GM12878 (cell line): ENCODE data around the gene COL5A1. TPM values are rescaled to one million over a fixed set of nuclear protein-coding genes. Genes with fewer than 3 reads are reported as not detected.

Source experiments
- ATAC-seq: fragments of 200-7000 bp; cut with Tn5 transposase; 3 replicates; pipeline ENCODE4 v1.9.1; 2020; ENCODE audit warnings: mild to moderate bottlenecking, moderate library complexity
- BruUV-seq: library from RNA; stranded (reverse); fragments of 400-500 nt; replicated peaks from 2 replicates; lab custom pipeline; 2021; lab: Mats Ljungman, UMichigan
- CTCF ChIA-PET: fragments of 300-600 bp; sonication (Branson Sonifier 250); formaldehyde crosslinking; extraction: SDS; loops from one replicate; lab custom pipeline; 2021; ENCODE audit warnings: inconsistent platforms; lab: Yijun Ruan, JAX
- POLR2A ChIA-PET: fragments of 350-600 bp; formaldehyde crosslinking; extraction: SDS; loops from one replicate; lab custom pipeline; 2021; ENCODE audit warnings: inconsistent platforms; lab: Charles Lee
- RAD21 ChIA-PET: fragments of 300-600 bp; sonication (Branson Sonifier 250); formaldehyde crosslinking; loops from one replicate; lab custom pipeline; 2023; ENCODE audit warnings: antibody characterized with exemption; ENCODE audit not compliant: unreplicated experiment; lab: Charles Lee
- SMC1A ChIA-PET: fragments of 300-600 bp; sonication (Branson Sonifier 250); formaldehyde crosslinking; loops from one replicate; lab custom pipeline; 2023; ENCODE audit not compliant: unreplicated experiment, uncharacterized antibody; lab: Charles Lee
- DNase-seq: peaks from one replicate; pipeline ENCODE4 v3.0.0-alpha.2; 2011; ENCODE audit warnings: low read depth, low spot score
- FAIRE-seq: peaks from 3 replicates; lab custom pipeline; 2011; peaks lifted over from hg19 to GRCh38; lab: Jason Lieb, UNC
- H2AFZ ChIP-seq: 2 replicates; pipeline ENCODE4 v1.6.0; 2011; ENCODE audit warnings: low read depth, low read length, control low read depth; ENCODE audit not compliant: control insufficient read depth
- H3K27ac ChIP-seq: 2 replicates; pipeline ENCODE4 v1.5.1; 2011; ENCODE audit warnings: control low read depth; ENCODE audit not compliant: control insufficient read depth, insufficient read depth
- H3K27me3 ChIP-seq, 2 experiments: replicated peaks in 1 of 2; 2 replicates each; pipeline versions ENCODE4 v1.6.0 to v1.6.1; 2011; ENCODE audit warnings: low read length in 1 of 2; ENCODE audit not compliant: control insufficient read depth in 2 of 2, insufficient read depth in 2 of 2
- H3K36me3 ChIP-seq, 2 experiments: 2 replicates each; pipeline ENCODE4 v1.5.1; 2011; ENCODE audit warnings: low read length in 1 of 2; ENCODE audit not compliant: control insufficient read depth in 2 of 2, insufficient read depth in 2 of 2
- H3K4me1 ChIP-seq: 2 replicates; pipeline ENCODE4 v1.6.1; 2011; ENCODE audit warnings: mild to moderate bottlenecking, low read length, moderate library complexity, mixed read lengths; ENCODE audit not compliant: control insufficient read depth, insufficient read depth
- H3K4me2 ChIP-seq: 2 replicates; pipeline ENCODE4 v1.6.0; 2011; ENCODE audit warnings: control low read depth; ENCODE audit not compliant: control insufficient read depth, insufficient read depth
- H3K4me3 ChIP-seq: fragments of 200-600 bp; sonication (generic); 2 replicates; pipeline ENCODE4 v1.5.1; 2016
- H3K79me2 ChIP-seq: 2 replicates; pipeline ENCODE4 v1.6.0; 2011; ENCODE audit warnings: low read length; ENCODE audit not compliant: control insufficient read depth, insufficient read depth
- H3K9ac ChIP-seq: 2 replicates; pipeline ENCODE4 v1.8.0; 2011; ENCODE audit warnings: low read length, control low read depth, mixed read lengths; ENCODE audit not compliant: control insufficient read depth, insufficient read depth
- H3K9me3 ChIP-seq: replicated peaks from 3 replicates; pipeline ENCODE4 v1.5.1; 2011; ENCODE audit warnings: mild to moderate bottlenecking, low read length; ENCODE audit not compliant: control insufficient read depth, insufficient read depth
- H4K20me1 ChIP-seq: 2 replicates; pipeline ENCODE4 v1.6.0; 2011; ENCODE audit not compliant: control insufficient read depth, insufficient read depth
- BMI1 ChIP-seq: fragments of 450-650 bp; IDR thresholded peaks from 2 replicates; pipeline ENCODE4 v1.6.1; 2016; ENCODE audit warnings: mild to moderate bottlenecking, moderate library complexity, borderline replicate concordance
- POLR2A ChIP-seq: IDR thresholded peaks from 2 replicates; pipeline ENCODE4 v1.6.1; 2011; ENCODE audit warnings: low read depth, mild to moderate bottlenecking, low read length
- SRF ChIP-seq, 2 experiments: IDR thresholded peaks; 2 replicates each; pipeline ENCODE4 v1.6.1; 2011; ENCODE audit warnings: low read depth in 2 of 2, low read length in 2 of 2, mild to moderate bottlenecking in 1 of 2, moderate library complexity in 1 of 2
- ZNF274 ChIP-seq: IDR thresholded peaks from one replicate; pipeline ENCODE4 v1.8.0; 2011; ENCODE audit not compliant: insufficient read length, insufficient read depth
- WGBS: methylation state at CpG from one replicate; pipeline ENCODE4 v1.1.6; 2016; ENCODE audit warnings: low lambda C conversion rate; ENCODE audit not compliant: insufficient replicate concordance, insufficient coverage; ENCODE audit errors: missing lambda C conversion rate; 5-methylcytosine and 5-hydroxymethylcytosine counted together
- in situ Hi-C: fragments of 300-500 bp; cut with MboI; formaldehyde crosslinking; loops from 9 replicates; pipeline ENCODE4 v1.14.3; 2018; ENCODE audit warnings: mixed read lengths
- intact Hi-C: fragments of 100-400 bp; cut with micrococcal nuclease; formaldehyde crosslinking; loops from one replicate; pipeline ENCODE4 v1.14.2; 2022; ENCODE audit not compliant: unreplicated experiment
- polyA plus RNA-seq, 11 experiments: library from polyadenylated mRNA; depleted of rRNA in 4 of 11; unstranded in 6 of 11; stranded (reverse) in 5 of 11; fragments of >200 nt; fragmentation: Nextera tagmentation in 4 of 11; fragmentation: Illumina TruSeq in 1 of 11; extraction: Ambion mirVana in 4 of 11; extraction: Trizol in 1 of 11; gene quantifications; 1 replicate in 1 of 11; 2 replicates in 10 of 11; pipeline versions ENCODE4 v1.2.1 to v1.2.3, GENCODE V29; 2011 to 2016; ENCODE audit warnings: inconsistent platforms in 2 of 11, missing spikeins in 2 of 11, low read depth in 1 of 11
- total RNA-seq, 4 experiments: library from RNA; depleted of rRNA in 3 of 4; stranded (reverse); fragments of >200 nt in 3 of 4; fragmentation: Illumina TruSeq in 1 of 4; extraction: Trizol in 1 of 4; gene quantifications; 2 replicates each; pipeline versions ENCODE4 v1.2.1 to v1.2.3, GENCODE V29; 2013 to 2021

The COL5A1 gene
- total and polyA plus RNA-seq, 10 of the 15 experiments (the other 5 are each of a cell fraction or from before 2014, with no cell fraction given), result under 0.01 to 0.15 (median 0.13) TPM; not detected in 4

- RAD21 ChIA-PET, result no interaction called here
- in situ Hi-C loops, result no loop called here
- no peak for FAIRE-seq
- Histone ChIP-seq H3K4me2 (no peak overlapping the region), H3K4me3 (no peak overlapping the region)
- intact Hi-C loops, result no loop called here
- TF ChIP-seq BMI1, result no peak
- TF ChIP-seq SRF (IDR thresholded peaks at IDR 0.05; ENCODE audit: low read depth in 2 of 2, low read length in 2 of 2), result no peak
- TF ChIP-seq, all 136 proteins: peak for 0
- no peaks in the 10 kb centered on the region for H3K79me2 ChIP-seq
- 45% methylated on average over 13 of the region's 13 CpGs for WGBS
- no peaks in the 10 kb centered on the region for H4K20me1 ChIP-seq
- CTCF ChIA-PET, result interaction anchor here (0.6 kb wide), 1 partner anchor 640 kb away, joined by 3 read pairs; no protein-coding TSS in a partner anchor
- DNase-seq (no peak), ATAC-seq (no peak)
- H3K9me3 ChIP-seq, result no peaks in the 10 kb centered on the region; the same call in 2 of the 3 replicates
- H3K27me3 ChIP-seq, result no peaks in the 10 kb centered on the region
- POLR2A ChIA-PET, result no interaction called here
- no peak overlapping the region for H2AFZ ChIP-seq
- BruUV-seq, result no TSS peak
- SMC1A ChIA-PET, result no interaction called here
- peaks cover 6% of the 10 kb centered on the region; the same call in 1 of the 2 replicates for H3K4me1 ChIP-seq
- no peaks in the 10 kb centered on the region for H3K36me3 ChIP-seq
- H3K9ac ChIP-seq, result no peak overlapping the region
- H3K27ac ChIP-seq, result no peak overlapping the region
Measured at GRCh38 chr9:134864821-134865190, 223.2 kb downstream of the COL5A1 start.

- Histone ChIP-seq H3K9me3 (peaks cover 4% of the 10 kb centered on the region; the same call in 2 of the 3 replicates), H3K4me3 (no peak overlapping the region), H3K27ac (no peak overlapping the region), H3K9ac (no peak overlapping the region), H3K4me2 (no peak overlapping the region), H2AFZ (no peak overlapping the region), H4K20me1 (no peaks in the 10 kb centered on the region), H3K27me3 (no peaks in the 10 kb centered on the region), H3K4me1 (peaks cover 6% of the 10 kb centered on the region; the same call in 1 of the 2 replicates), H3K36me3 (no peaks in the 10 kb centered on the region), H3K79me2 (no peaks in the 10 kb centered on the region)
- no peak for DNase-seq
- ChIA-PET CTCF (interaction anchor here (1.2 kb wide), 1 partner anchor 10 kb away, joined by 4 read pairs; no protein-coding TSS in a partner anchor), RAD21 (interaction anchor here (0.8 kb wide), 1 partner anchor 10 kb away, joined by 3 read pairs; no protein-coding TSS in a partner anchor), POLR2A (no interaction called here), SMC1A (interaction anchor here (1.5 kb wide), 1 partner anchor 10 kb away, joined by 4 read pairs; no protein-coding TSS in a partner anchor)
- no peak for FAIRE-seq
- in situ Hi-C loops, result no loop called here
- no peak for ATAC-seq
- TF ChIP-seq ZNF274 (no peak), BMI1 (no peak), POLR2A (no peak)
- intact Hi-C loops, result no loop called here
- no TSS peak for BruUV-seq
- 56% methylated on average over 22 of the region's 22 CpGs for WGBS
Measured at GRCh38 chr9:134867917-134868750, 226.5 kb downstream of the COL5A1 start.
